GM23338 (cell line): Measurements from ENCODE around the gene RIT2. TPM values are rescaled to one million over a fixed set of nuclear protein-coding genes. Genes with fewer than 3 reads are reported as not detected.

ENCODE experiments used
- ATAC-seq: fragments of 200-7000 bp; cut with Tn5 transposase; 3 replicates; pipeline ENCODE4 v1.9.1; 2020
- DNase-seq: peaks from one replicate; pipeline ENCODE4 v3.0.0-alpha.2; 2015; ENCODE audit warnings: low spot score
- H2AFZ ChIP-seq: fragments of 200-600 bp; sonication (generic); 2 replicates; pipeline ENCODE4 v1.8.0; 2016; ENCODE audit warnings: antibody characterized with exemption, mild to moderate bottlenecking, moderate library complexity
- H3F3A ChIP-seq: fragments of 200-600 bp; sonication (generic); replicated peaks from 2 replicates; pipeline ENCODE4 v1.8.0; 2017; ENCODE audit warnings: antibody characterized with exemption, mixed run types, low read depth
- H3K27ac ChIP-seq: fragments of 200-600 bp; sonication (generic); 2 replicates; pipeline ENCODE4 v1.6.1; 2016; ENCODE audit warnings: low read depth
- H3K27me3 ChIP-seq: fragments of 200-600 bp; sonication (generic); 2 replicates; pipeline ENCODE4 v1.8.0; 2016; ENCODE audit warnings: mild to moderate bottlenecking, mixed run types, moderate library complexity; ENCODE audit not compliant: insufficient read depth
- H3K36me3 ChIP-seq: fragments of 200-600 bp; sonication (generic); 2 replicates; pipeline ENCODE4 v1.8.0; 2016; ENCODE audit warnings: mild to moderate bottlenecking; ENCODE audit not compliant: insufficient read depth
- H3K4me1 ChIP-seq: fragments of 200-600 bp; sonication (generic); 2 replicates; pipeline ENCODE4 v1.8.0; 2016; ENCODE audit warnings: mild to moderate bottlenecking, moderate library complexity; ENCODE audit not compliant: insufficient read depth
- H3K4me2 ChIP-seq: fragments of 200-600 bp; sonication (generic); 2 replicates; pipeline ENCODE4 v1.7.1; 2017; ENCODE audit warnings: mixed run types
- H3K4me3 ChIP-seq: fragments of 200-600 bp; sonication (generic); 2 replicates; pipeline ENCODE4 v1.6.1; 2016; ENCODE audit warnings: mixed run types
- H3K79me2 ChIP-seq: fragments of 200-600 bp; sonication (generic); replicated peaks from 2 replicates; pipeline ENCODE4 v1.8.0; 2017; ENCODE audit warnings: mild to moderate bottlenecking; ENCODE audit not compliant: insufficient read depth
- H3K9me2 ChIP-seq: fragments of 200-600 bp; sonication (generic); 2 replicates; pipeline ENCODE4 v1.8.0; 2017; ENCODE audit not compliant: insufficient read depth
- H4K20me1 ChIP-seq: fragments of 200-600 bp; sonication (generic); replicated peaks from 2 replicates; pipeline ENCODE4 v1.8.0; 2017; ENCODE audit warnings: mild to moderate bottlenecking; ENCODE audit not compliant: insufficient read depth
- H3K27ac Mint-ChIP-seq: 2 replicates; pipeline ENCODE4 v1.8.0; 2020; ENCODE audit warnings: inconsistent platforms, mild to moderate bottlenecking, moderate library complexity, mixed read lengths
- H3K27me3 Mint-ChIP-seq: 3 replicates; pipeline ENCODE4 v1.8.0; 2022; ENCODE audit warnings: low read depth, mild to moderate bottlenecking, moderate library complexity, mixed read lengths, inconsistent platforms; ENCODE audit not compliant: insufficient read depth, poor library complexity
- H3K36me3 Mint-ChIP-seq: 3 replicates; pipeline ENCODE4 v1.8.0; 2021; ENCODE audit warnings: low read depth, mild to moderate bottlenecking, inconsistent platforms, moderate library complexity, mixed read lengths
- H3K4me1 Mint-ChIP-seq: 3 replicates; pipeline ENCODE4 v1.8.0; 2020; ENCODE audit warnings: mild to moderate bottlenecking, inconsistent platforms, mixed read lengths
- H3K4me3 Mint-ChIP-seq: 3 replicates; pipeline ENCODE4 v1.8.0; 2021; ENCODE audit warnings: moderate library complexity, mild to moderate bottlenecking, inconsistent platforms, mixed read lengths
- H3K9me3 Mint-ChIP-seq: 3 replicates; pipeline ENCODE4 v1.8.0; 2020; ENCODE audit warnings: moderate library complexity, mild to moderate bottlenecking, inconsistent platforms, mixed read lengths
- CREB1 ChIP-seq: fragments of 250-450 bp; sonication (Bioruptor Pico); IDR thresholded peaks from 2 replicates; pipeline ENCODE4 v1.5.0; 2020; ENCODE audit warnings: low read depth, mild to moderate bottlenecking, moderate library complexity
- ETS1 ChIP-seq: IDR thresholded peaks from 2 replicates; pipeline ENCODE4 v1.6.1; 2016; ENCODE audit warnings: antibody characterized with exemption
- EZH2 ChIP-seq: fragments of 200-600 bp; sonication (generic); IDR thresholded peaks from one replicate; pipeline ENCODE4 v1.8.0; 2017; ENCODE audit warnings: antibody characterized with exemption, mild to moderate bottlenecking, low read depth; ENCODE audit not compliant: unreplicated experiment
- EZH2phosphoT487 ChIP-seq: fragments of 200-600 bp; sonication (generic); IDR thresholded peaks from one replicate; pipeline ENCODE4 v1.8.1; 2018; ENCODE audit warnings: antibody characterized with exemption; ENCODE audit not compliant: unreplicated experiment
- JUNB ChIP-seq: IDR thresholded peaks from one replicate; pipeline ENCODE4 v1.6.1; 2016; ENCODE audit warnings: antibody characterized with exemption; ENCODE audit not compliant: unreplicated experiment
- POLR2AphosphoS5 ChIP-seq: IDR thresholded peaks from 2 replicates; pipeline ENCODE4 v1.6.1; 2016; ENCODE audit warnings: antibody characterized with exemption, low read depth
- REST ChIP-seq: IDR thresholded peaks from one replicate; pipeline ENCODE4 v1.6.1; 2018; ENCODE audit warnings: antibody characterized with exemption; ENCODE audit not compliant: unreplicated experiment
- ZNF114 ChIP-seq: fragments of 250-450 bp; sonication (Bioruptor Pico); IDR thresholded peaks from 2 replicates; pipeline ENCODE4 v1.5.0; 2020; ENCODE audit warnings: mild to moderate bottlenecking, moderate library complexity
- ZNF331 ChIP-seq: fragments of 250-450 bp; sonication (Bioruptor Pico); IDR thresholded peaks from 2 replicates; pipeline ENCODE4 v1.5.0; 2020; ENCODE audit warnings: low read depth, mild to moderate bottlenecking, moderate library complexity
- ZNF462 ChIP-seq: fragments of 250-450 bp; sonication (Bioruptor Pico); IDR thresholded peaks from 2 replicates; pipeline ENCODE4 v1.5.0; 2020; ENCODE audit warnings: mild to moderate bottlenecking, moderate library complexity
- polyA plus RNA-seq: library from polyadenylated mRNA; unstranded; fragments of >200 nt; fragmentation: Nextera tagmentation; extraction: Ambion mirVana; gene quantifications from 2 replicates; pipeline ENCODE4 v1.2.1, GENCODE V29; 2016
- total RNA-seq: library from RNA; depleted of rRNA; stranded (reverse); fragments of >200 nt; shearing (Covaris generic); gene quantifications from 2 replicates; pipeline ENCODE4 v1.2.3, GENCODE V29; 2014

Gene RIT2
- total and polyA plus RNA-seq, 2 experiments from 2014 or later, result 1.9 to 8.8 TPM

- H3K27me3 Mint-ChIP-seq, result peaks cover 2% of the 10 kb centered on the region
- H3K4me3 Mint-ChIP-seq, result peak overlapping the region; percentile 19; the same call in 2 of the 3 replicates
- H3K9me2 ChIP-seq, result no peaks in the 10 kb centered on the region
- no peaks in the 10 kb centered on the region for H3K27me3 ChIP-seq
- H3K4me3 ChIP-seq, result peak overlapping the region; percentile 18
- H2AFZ ChIP-seq, result no peak overlapping the region
- H3K4me2 ChIP-seq, result peak overlapping the region; percentile 56
- H3K27ac Mint-ChIP-seq, result peak overlapping the region; percentile 85
- no peaks in the 10 kb centered on the region for H3K9me3 Mint-ChIP-seq
- no peaks in the 10 kb centered on the region for H4K20me1 ChIP-seq
- no peaks in the 10 kb centered on the region for H3K36me3 ChIP-seq
- H3K4me1 ChIP-seq, result peaks cover 18% of the 10 kb centered on the region
- ATAC-seq (peak; percentile 99), DNase-seq (peak; percentile 95)
- H3F3A ChIP-seq, result no peaks in the 10 kb centered on the region
- peak overlapping the region; percentile 78 for H3K27ac ChIP-seq
- H3K4me1 Mint-ChIP-seq, result peaks cover 21% of the 10 kb centered on the region
- peaks cover 9% of the 10 kb centered on the region; the same call in 2 of the 3 replicates for H3K36me3 Mint-ChIP-seq
- no peaks in the 10 kb centered on the region for H3K79me2 ChIP-seq
- TF ChIP-seq POLR2AphosphoS5, result peak; percentile 18; the same call in 1 of the 2 replicates
- no peak for TF ChIP-seq ZNF114 (CRISPR knock-in tag)
- no peak; the same call in 1 of the 2 replicates for TF ChIP-seq ZNF462 (CRISPR knock-in tag)
- no peak for TF ChIP-seq ZNF331
These were observed 80.6 kb downstream of the RIT2 start for GRCh38 chr18:43034683-43035500.

- ATAC-seq (no peak), DNase-seq (no peak)
- peaks cover 18% of the 10 kb centered on the region for H3K4me1 ChIP-seq
- H3K4me1 Mint-ChIP-seq, result peaks cover 19% of the 10 kb centered on the region
- no peaks in the 10 kb centered on the region for H3K27me3 ChIP-seq
- peaks cover 2% of the 10 kb centered on the region for H3K27me3 Mint-ChIP-seq
- H2AFZ ChIP-seq, result 0 out of 2 replicates have a peak overlapping the region, but pooled peaks have one; percentile 8
- H3K27ac Mint-ChIP-seq, result peak overlapping the region; percentile 67; the same call in 1 of the 2 replicates
- H3K79me2 ChIP-seq, result no peaks in the 10 kb centered on the region
- H4K20me1 ChIP-seq, result no peaks in the 10 kb centered on the region
- no peaks in the 10 kb centered on the region for H3K36me3 ChIP-seq
- H3K9me2 ChIP-seq, result no peaks in the 10 kb centered on the region
- no peak overlapping the region for H3K4me2 ChIP-seq
- no peaks in the 10 kb centered on the region for H3K9me3 Mint-ChIP-seq
- H3K4me3 Mint-ChIP-seq, result no peak overlapping the region
- no peaks in the 10 kb centered on the region for H3K36me3 Mint-ChIP-seq
- H3K27ac ChIP-seq, result no peak overlapping the region
- no peaks in the 10 kb centered on the region for H3F3A ChIP-seq
- no peak overlapping the region for H3K4me3 ChIP-seq
- TF ChIP-seq ZNF114 (CRISPR knock-in tag), result no peak
- no peak for TF ChIP-seq CREB1 (CRISPR knock-in tag)
- TF ChIP-seq POLR2AphosphoS5, result no peak
- no peak for TF ChIP-seq JUNB
- TF ChIP-seq REST, result no peak
- TF ChIP-seq EZH2phosphoT487, result no peak
- TF ChIP-seq ETS1, result no peak
- TF ChIP-seq EZH2, result no peak
These were observed 84.3 kb downstream of the RIT2 start for GRCh38 chr18:43031169-43031568.
